Measurements from ENCODE around the gene PHLDB1.
"Not testable (repeated sequence)": the region's sequence is repeated elsewhere in the genome, so short reads cannot be mapped to it uniquely, and the experiment has no call there.

The PHLDB1 gene

DNA sequence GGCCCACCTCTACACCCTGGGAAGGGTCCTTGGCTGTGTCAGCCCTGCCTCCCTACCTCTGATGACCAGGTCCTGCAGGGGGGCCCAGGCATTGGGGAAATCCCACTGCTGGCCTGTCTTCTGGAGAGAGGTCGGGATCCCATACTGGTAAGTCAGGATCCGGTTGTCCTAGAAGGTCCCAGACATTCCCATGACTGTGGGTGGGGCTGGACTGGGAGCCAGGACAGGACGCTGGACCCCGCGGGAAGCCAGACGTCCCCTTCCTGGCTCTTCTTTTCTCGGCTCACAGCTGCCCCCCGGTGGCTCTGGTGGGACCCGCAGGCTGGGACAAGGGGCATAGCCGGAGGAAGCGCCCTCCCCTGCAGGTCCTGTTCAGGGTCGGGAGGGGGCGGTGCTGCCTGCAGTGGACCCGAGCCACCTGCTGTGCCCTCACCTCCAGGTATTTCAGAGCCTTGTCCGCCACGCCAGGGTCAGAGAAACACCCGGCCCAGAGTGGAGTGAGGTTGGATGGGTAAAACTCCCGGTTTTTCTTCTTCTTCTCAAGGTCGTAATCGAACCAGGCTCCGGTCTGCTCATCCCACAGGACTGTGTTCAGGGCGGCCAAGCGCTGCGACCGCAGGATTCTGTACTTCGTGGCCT, 52.0 kb downstream of the PHLDB1 start:
- peak; percentile 14 for DNase-seq (ENCODE audit: low read depth)

DNA sequence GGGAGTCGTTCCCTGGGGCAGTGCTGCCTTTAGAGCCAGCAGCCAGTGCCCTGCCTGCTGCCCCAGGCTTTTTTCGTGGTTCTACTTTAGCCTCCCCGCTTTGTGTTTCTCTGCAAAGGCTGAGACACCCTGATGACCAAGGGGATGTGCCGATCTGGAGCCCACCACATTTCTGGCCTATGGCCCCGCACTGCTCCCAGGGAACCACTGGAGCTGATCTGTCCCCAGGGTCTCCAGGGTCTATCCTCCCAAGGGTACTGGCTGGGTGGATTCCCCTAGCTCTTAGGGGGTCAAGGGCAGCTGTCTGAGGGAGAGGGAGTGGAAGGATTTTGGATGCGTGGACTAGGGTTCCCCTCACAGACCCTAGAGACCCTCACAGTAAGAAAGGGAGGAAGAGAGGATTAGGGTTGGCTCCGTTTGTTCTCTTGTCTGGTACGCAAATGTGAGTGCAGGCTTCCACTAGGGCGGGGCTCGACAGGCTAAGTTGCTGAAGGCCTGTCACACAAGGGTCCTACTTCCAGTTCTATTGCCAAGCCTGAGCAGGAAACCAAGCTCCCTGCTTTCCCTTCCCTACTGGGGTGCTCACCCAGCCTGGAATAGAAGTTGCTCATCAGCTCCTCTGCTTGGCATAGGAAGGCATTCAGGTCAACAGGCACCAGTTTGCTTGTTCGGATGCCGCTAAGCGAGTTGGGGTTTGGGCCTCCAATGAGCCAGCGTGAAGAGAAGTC, 52.7 kb downstream of the PHLDB1 start:
- no peak for DNase-seq (ENCODE audit: low read depth)

DNA sequence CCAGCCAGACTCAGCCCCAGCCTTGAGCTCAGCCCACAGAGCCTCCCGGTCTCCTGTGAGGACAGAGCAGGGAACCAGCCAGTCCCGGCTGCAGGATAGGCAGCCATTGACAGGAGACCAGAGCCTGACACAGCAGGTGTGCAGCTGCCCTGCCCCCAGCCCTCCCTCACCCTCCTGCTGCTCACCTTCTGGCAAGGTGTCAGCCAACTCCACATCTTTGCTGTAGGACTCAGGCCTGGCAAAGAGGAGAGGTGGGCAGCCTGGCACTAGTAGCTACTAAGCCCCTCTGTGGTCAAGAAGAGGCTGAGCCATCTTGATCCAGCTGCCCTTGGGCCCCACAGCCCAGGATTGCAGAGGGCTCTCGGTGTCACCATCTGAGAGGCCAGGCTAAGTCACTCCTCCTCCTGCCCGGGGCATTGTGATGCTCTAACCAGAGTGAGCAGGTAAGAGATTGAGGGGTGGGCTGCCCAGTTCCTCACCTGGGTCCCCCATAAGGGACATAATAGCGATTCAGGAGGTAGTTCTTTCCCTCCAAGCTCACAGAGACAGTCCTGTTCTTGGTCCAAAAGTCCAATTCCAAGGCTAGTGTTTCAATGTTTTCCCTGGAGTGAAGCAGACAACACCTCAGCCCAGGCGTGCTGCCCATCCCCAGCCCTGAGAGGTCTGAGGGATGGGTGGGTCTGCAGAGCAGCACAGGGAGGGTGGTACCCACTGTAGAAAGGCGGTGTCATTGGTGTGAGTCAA, 53.4 kb downstream of the PHLDB1 start:
- DNase-seq (ENCODE audit: low read depth), result no peak

DNA sequence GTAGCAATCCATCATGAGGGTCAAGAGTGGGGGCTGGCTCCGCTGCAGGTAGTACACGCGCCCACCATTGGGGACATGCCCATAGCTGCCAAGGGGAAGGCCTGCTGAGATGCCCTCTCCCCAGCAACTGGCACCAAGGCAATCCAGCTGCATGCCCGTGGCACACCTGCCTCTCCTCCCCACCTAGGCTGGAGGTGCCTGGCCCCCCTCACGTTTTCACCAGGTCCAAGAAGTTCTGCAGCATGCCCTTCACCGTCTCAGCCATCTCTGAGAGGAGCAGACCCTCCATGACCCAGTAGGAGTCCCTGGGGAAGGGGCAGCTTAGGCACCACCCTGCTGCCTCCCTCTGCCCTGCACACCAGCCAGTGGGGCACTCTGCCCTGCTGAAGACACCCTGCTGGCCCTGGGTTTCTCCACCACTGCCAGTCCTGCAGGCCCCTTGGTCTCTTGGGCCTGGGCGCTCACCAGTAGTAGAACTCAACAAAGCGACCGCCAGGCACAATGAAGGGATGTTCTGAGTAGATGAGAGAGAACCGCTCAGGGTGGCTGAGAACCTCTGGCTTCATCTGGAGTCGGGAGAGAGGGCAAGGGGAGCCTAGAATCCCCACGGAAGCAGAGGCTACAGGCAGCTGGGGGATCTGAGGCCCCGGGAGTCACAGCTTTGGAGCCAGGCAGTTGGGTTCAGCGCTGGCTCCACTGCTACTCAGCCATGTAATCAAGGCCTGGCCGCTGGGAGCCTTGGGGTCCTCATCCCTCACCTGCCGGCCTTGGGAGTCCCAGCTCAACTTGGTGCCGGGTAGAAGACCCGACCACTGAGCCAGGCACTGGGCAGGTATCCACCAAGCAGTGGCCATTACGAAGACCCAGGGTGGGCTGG, 54.2 kb downstream of the PHLDB1 start:
- no peak for DNase-seq (ENCODE audit: low read depth)

DNA sequence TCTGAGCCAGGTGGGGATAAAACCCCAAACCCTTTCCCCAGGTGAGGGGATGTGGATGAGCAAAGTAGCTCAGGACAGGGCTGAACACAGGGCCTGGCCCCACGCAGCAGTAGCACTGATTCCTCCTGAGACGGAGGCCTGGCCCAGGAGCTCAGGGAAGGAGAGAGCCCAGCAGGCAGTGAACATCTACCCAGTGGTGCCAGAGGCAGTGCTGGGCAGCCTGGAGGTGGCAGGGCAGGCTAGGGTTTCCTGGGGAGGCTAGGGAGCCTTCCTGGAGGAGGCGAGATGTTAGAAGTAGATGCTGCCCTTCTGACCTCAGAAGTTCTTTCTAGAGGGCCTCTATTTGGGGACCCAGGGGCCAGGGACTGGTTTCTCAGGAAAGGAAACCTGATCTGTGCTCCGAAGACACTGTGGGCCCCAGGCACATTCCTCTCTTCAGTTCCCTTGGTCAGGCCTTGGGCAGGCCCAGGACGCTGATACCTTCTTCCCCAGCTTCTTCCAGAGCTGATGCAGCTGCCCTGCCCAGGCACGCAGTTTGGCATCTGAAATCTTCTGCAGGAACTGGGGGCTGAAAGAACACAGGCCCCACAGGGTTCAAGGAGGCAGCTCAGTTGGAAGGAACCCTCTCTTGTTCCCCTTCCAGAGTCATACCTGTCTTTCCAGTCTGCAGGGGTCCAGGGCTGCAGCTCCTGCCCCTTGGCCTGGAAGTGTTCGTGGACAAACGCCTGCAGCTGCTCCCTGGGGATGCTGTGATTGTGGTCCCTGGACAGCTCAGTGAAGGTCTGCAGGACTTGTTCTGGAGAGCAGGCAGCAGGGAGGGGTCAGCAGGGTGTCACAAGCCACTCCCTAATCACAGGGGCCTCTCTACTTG, 55.2 kb downstream of the PHLDB1 start:
- DNase-seq (ENCODE audit: low read depth), result no peak

DNA sequence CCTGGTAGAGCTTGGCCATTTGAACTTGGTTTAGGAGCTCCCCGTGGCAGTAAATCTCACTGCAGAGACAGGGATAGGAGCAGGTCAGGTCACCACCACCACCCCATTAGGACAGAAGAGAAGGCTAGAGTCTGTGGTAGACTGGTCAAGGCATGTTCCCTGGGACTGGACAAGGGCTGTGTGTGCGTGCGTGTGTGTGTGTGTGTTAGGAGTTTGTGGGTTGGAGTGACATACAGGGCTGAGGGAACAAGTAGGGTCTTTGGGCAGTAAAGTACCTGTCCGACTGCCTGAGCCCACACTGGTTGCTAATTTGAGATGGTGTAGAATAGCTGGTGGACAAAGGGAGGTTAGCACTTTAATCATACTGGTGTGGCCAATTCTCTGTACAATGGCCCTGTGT, 56.0 kb downstream of the PHLDB1 start:
- no peak for DNase-seq (ENCODE audit: low read depth)

DNA sequence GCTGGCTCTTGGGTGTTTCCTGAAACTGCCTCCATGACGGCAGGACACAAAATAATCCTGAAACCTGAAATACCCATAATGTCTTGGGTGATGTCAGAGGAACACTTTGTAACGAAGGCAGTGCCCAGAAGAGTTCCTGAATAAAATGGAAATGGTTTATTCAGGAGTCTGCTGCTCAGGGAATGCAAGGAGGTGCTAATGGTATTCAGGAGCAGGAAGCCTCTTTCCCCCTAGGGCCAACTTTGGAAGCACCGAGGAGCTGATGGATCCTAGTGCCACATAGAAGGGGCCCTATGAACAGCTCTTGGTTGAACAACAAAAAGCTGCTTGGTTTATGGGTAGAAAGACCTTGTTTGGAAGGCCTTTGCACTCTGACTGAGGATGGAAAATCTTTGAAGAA, 56.5 kb downstream of the PHLDB1 start:
- no peak for DNase-seq (ENCODE audit: low read depth)

DNA sequence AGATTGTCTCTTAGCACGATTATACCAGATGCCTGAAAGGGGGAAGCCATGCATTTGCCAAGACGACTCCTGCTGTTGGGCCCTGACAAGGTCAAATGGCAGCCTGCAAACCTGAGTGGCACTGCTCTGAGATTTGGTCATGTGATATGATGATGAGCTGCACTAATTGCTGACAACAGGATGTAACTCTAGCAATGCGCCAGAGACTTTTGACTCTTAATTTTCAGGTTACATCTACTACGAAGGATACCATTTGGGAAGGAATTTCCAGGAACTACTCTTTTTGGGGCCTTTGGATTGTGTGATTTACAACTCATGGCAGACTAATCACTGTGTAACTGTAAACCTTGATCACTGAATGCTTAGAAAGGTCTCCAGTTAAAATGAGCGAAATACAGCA, 59.0 kb downstream of the PHLDB1 start:
- no peak for DNase-seq (ENCODE audit: low read depth)

DNA sequence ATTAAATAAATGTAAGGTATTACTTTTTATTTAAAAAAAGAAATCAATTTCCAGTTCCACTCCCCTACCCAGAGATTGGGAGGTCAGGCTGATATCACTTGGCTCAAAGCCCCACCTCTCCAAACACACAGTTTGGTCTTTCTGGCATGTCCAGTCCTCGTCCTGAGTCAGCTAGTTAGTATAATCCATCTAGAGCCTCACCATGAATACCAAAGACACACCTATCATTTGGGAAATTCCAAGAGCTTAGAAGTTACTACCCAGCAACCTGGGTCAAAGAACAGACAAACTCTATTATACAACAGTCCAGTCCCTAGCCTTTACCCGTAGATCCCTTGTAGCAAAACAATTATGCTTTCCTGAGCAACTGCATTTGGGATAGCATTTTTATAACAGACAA, 62.6 kb downstream of the PHLDB1 start:
- no peak for DNase-seq (ENCODE audit: low read depth)

DNA sequence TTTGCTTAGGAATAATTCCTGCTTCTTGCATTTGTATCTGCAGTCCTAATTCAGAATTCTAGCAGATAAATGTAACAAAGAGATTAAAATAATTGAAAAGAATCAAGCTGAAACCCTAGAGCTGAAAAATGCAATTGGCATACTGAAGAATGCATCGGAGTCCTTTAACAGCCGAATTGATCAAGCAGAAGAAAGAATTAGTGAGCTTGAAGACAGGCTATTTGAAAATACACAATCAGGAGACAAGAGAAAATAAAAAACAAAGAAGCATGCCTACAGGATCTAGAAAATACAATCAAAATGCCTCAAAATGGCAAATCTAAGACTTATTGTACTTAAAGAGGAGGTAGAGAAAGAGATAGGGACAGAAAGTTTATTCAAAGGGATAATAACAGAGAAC, 63.8 kb downstream of the PHLDB1 start:
- no peak for DNase-seq (ENCODE audit: low read depth)

DNA sequence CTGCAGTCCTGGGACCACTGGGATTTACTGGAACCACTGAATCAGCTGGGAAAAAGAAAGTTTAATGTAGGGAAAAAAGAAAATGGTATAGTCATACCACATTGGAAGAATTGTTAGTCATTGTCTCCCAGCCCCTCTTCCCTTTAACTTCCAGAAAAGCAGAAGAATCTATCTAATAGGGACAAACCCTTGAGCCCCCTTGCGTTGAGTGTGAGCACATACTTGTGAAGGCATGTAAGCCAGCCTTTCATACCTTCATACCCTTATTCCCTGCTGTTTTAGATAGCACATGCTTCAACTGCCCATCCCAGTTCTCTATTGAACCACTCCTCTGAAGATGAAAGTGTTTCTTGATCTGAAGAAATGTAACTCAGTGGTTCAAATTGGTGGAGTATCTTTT, 65.4 kb downstream of the PHLDB1 start:
- no peak for DNase-seq (ENCODE audit: low read depth)

DNA sequence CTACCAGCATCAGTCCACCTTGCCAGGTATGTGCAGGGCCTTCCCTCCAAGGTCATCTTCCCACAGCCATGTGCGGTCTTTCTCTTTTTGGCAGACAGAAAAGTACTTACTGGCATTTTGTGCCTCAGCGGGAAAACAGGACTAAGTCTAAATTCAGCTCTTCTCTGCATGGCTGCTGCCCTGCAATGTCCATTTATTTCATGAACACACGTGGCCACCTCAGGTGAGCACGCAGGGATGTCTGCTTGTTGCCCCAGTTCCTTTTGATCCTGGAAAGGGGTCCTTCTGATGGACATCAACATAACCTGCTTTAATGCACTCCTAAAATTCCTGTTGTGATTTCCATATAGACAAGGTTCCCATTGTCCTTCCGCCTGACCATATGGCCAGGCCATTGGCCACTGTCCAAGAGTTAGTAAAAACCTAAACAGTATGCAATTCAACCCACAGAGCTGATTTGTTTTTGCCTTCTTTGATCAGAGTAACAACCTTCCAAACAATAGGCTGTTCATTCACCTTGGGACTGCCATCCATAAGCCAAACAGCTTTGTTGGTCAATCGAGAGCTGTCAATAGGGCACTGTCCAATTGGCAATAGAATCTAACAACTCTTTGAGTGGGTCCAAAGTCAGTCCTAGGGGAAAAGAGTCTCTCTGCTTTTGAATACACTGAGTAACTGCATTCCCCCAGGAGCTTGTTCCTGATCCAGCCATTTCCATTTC, 66.1 kb downstream of the PHLDB1 start:
- DNase-seq (ENCODE audit: low read depth), result no peak

DNA sequence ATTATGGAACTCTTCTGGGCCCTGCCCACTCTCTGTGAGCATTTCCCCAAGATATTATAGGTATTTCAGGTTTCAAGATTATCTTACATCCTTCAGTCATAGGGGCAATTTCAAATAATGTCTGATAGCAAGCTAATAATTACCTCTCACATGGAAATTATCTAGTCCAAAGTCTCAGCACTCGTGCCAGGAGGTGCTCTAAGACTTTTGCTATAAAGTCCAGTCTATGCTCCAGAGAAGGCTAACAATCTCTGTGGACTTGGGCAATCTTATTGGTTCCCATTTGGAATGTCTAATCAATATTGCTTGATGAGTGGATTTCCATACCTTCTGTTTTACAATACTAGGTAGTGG, 66.6 kb downstream of the PHLDB1 start:
- DNase-seq (ENCODE audit: low read depth), result no peak

DNA sequence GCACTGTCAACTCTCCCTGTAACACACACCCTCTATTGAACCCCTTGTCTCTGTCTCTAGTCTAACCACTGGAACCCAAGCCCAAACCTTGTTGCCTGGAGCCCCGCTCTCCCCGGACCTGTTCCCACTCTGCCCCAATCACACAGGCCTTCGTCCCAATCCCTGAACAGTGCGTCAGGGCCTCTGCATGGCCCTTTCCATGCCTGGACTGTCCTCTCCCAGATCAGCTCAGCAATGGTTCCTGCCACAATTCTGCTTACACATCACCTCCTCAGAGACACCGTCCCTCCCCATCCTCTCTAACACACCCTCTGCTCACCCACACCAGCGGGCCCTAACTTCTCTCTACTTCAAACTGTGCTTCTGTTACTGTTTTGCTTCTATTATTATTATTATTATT, 70.6 kb downstream of the PHLDB1 start:
- no peak for DNase-seq (ENCODE audit: low read depth)

DNA sequence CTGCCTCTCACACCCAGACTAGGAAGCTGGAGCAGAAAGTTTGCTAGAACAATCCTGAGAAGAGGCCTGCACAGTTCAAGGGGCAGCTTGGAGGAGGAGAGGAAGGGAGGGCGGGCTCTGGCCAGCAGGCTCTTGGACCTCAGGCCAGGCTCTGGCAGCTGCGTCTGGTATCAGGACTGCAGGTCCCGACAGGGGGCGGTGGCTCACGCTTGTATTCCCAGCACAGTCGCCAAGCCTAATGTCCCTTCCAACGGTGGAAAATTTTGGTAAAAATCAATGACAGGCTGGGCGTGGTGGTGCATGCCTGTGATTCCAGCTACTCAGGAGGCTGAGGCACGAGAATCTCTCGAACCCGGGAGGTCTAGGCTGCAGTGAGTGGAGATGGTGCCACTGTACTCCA, 71.5 kb downstream of the PHLDB1 start:
- not testable (repeated sequence) for DNase-seq (ENCODE audit: low read depth)

DNA sequence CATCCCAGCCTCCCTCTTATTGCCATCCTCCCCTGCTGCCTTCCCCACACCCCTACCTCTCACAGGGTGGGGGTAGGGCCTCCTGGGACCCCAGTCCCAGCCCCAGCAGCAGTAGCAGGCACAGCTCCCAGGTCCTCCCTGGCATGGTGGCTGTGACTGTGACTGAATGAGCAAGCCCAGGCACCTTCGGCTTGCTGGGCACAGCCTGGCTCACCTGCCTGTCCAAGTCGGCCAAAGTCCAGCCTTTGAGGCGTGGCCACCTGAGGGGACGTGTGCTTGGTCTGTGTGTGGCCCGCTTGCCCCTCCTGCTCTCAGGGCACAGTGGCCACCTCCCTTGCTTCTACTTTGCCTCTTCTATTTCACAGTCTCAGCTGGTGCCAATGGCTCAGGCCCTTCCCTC, 72.1 kb downstream of the PHLDB1 start, which contains the start of gene TREH:
Gene TREH (minus strand): TSS at position 168 of the 400 bp plus-strand sequence. CDS start 23 bp downstream, at position 145.
- no peak for DNase-seq (ENCODE audit: low read depth)

DNA sequence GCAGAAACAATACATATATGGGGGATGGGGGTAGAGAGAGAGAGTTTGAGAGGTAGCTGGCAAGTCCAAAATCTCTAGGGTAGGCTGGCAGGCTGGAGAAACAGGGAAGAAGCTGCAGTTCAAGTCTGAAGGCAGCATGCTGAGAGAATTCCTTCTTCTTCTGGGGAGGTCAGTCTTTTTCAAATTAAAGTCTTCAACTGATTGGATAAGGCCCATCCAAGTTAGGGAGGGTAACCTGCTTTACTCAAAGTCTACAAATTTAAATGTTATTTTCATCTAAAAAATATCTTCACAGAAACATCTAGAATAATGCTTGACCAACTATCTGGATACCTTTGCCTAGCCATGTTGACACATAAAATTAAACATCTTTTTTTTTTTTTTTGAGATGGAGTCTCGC, 75.0 kb downstream of the PHLDB1 start:
- DNase-seq (ENCODE audit: low read depth), result no peak

DNA sequence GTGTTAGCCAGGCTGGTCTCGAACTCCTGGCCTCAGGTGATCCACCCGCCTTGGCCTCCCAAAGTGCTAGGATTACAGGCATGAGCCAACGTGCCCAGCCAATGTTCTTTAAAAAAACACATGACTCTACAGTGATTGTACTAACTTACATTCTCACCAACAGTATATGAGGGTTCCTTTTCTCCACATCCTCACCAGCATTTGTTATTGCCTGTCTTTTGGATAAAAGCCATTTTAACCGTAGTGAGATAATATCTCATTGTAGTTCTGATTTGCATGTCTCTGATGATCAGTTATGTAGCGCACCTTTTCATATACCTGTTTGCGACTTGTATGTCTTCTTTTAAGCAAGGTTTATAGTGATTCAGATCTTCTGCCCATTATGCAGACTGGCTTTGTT, 75.5 kb downstream of the PHLDB1 start:
- DNase-seq (ENCODE audit: low read depth), result not testable (repeated sequence)

DNA sequence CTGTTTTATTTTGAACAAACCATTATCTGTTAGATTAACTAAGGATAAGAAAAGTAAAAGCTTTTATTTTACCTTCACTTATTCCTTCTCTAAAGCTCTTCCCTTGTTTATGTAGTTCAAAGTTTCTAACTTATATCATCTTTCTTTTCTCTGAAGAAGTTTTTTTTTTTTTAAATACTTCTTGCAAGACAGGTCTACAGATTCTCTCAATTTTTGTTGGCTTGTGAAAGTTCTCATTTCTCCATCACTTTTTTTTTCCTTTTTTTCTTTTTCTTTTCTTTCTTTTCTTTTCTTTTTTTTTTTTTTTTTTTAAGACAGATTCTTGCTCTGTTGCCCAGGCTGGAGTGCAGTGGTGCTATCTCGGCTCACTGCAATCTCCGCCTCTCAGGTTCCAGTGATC, 76.8 kb downstream of the PHLDB1 start:
- DNase-seq (ENCODE audit: low read depth), result no peak

DNA sequence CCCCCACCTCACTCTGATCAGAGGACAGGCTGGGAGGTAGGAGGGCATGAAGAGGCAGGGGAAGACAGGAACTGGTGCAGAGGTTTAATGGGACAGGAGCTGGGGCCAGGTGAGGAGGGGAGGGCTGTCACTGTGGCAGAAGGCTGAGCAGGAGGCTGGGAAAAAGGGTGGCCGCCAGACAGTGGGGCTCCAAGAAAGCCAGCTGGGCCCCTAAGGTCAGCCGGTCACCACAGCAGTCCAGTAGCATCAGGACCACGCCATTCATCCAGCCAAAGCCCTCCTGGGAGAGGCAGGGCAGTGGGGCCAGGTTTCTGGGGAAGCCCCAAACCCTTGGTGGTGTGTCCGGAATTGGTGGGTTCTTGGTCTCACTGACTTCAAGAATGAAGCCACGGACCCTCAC, 80.5 kb downstream of the PHLDB1 start:
- no peak for DNase-seq (ENCODE audit: low read depth)

DNA sequence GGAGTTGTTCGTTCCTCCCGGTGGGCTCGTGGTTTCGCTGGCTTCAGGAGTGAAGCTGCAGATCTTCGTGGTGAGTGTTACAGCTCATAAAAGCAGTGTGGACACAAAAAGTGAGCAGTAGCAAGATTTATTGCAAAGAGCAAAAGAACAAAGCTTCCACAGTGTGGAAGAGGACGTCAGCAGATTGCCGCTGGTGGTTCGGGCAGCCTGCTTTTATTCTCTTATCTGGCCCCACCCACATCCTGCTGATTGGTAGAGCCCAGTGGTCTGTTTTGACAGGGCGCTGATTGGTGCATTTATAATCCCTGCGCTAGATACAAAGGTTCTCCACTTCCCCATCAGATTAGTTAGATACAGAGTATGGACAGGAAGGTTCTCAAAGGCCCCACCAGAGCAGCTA, 80.9 kb downstream of the PHLDB1 start:
- not testable (repeated sequence) for DNase-seq (ENCODE audit: low read depth)
